ENCODE data around the gene SUMF1. TPM values are rescaled to one million over a fixed set of nuclear protein-coding genes. Genes with fewer than 3 reads are reported as not detected.

Gene SUMF1
- total and polyA plus RNA-seq, 3 donors from 2014 or later, result 18.8 to 42.6 (median 27.6) TPM

DNA sequence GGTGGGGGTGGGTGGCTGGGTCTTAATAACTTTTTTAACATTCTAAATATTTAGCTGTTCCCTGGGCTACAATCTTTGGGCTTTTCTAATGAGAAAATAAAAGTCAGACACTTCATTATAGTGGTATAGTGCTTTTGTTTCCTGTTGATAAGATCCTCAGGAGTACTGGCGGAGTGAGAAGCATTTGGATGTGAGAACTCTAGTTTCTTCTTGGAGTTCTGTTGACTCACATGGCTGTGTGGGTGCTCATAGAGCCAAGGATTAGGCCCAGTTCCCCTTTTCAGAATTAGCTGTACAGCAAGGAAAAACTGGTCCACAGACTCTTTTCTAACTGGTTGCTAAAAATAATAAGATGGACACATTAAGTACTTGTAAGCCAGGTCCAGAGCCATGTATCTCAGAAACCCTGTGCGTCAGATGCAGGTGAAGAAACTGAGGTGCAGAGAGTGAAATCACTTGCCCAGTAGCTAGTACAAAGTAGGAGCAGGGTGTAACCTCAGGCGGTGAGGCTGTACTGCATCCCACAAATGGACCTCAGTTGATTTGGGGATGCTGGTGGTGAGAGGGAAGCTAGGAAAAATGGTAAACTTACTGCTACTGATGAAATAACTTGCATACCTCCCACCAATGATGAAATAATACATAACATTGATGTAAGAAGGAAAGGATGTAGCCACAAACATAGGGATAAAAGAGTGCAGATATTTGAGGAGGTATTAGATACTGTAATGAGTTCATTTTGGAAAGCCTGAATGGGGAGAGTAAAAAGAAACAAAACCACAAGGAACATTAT is 28.4 kb upstream of the SUMF1 start:
- H3K36me3 ChIP-seq (ENCODE audit: low read depth, missing control alignments), result no peaks in the 10 kb centered on the region
- H3K27ac ChIP-seq, result peak overlapping the region; percentile 64 to 80
- H3K27me3 ChIP-seq, result no peaks in the 10 kb centered on the region
- 43 to 51% methylated on average over 3 of the region's 3 CpGs for WGBS, 2 donors
- TF ChIP-seq, protein P1, sequence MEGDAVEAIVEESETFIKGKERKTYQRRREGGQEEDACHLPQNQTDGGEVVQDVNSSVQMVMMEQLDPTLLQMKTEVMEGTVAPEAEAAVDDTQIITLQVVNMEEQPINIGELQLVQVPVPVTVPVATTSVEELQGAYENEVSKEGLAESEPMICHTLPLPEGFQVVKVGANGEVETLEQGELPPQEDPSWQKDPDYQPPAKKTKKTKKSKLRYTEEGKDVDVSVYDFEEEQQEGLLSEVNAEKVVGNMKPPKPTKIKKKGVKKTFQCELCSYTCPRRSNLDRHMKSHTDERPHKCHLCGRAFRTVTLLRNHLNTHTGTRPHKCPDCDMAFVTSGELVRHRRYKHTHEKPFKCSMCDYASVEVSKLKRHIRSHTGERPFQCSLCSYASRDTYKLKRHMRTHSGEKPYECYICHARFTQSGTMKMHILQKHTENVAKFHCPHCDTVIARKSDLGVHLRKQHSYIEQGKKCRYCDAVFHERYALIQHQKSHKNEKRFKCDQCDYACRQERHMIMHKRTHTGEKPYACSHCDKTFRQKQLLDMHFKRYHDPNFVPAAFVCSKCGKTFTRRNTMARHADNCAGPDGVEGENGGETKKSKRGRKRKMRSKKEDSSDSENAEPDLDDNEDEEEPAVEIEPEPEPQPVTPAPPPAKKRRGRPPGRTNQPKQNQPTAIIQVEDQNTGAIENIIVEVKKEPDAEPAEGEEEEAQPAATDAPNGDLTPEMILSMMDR (IDR thresholded peaks at IDR 0.05), result no peak
- no peak for TF ChIP-seq POLR2A (IDR thresholded peaks at IDR 0.05)
- intact Hi-C loops (cut with DNase I; ENCODE audit: low total_unique reads), result no loop called here
- no peak for DNase-seq
- peaks cover 20% of the 10 kb centered on the region for H3K4me1 ChIP-seq
- H3K9me3 ChIP-seq, result no peaks in the 10 kb centered on the region
- H3K4me3 ChIP-seq, result peak overlapping the region in 1 of 2 donors; percentile 83

DNA sequence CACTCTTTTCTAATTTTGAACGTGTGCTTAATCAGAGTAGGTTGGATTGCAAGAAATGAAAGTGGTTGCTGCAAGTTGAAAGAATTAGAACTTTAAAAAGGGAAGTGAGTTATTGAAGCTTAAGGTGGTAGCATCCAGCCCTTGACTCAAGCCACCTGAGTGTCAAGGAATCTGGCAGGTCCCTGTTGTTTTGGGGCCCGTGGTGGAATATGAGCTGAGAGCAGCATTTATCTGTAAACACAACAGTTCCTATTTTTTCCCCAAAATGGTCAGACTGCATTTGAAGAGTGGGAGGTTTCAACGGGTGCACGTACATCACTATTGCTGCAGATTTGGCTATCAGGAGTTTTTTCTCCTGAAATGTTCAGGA is 27.8 kb upstream of the SUMF1 start:
- Histone ChIP-seq H3K36me3 (ENCODE audit: low read depth, missing control alignments) (no peaks in the 10 kb centered on the region), H3K27me3 (no peaks in the 10 kb centered on the region), H3K4me1 (peaks cover 20% of the 10 kb centered on the region), H3K27ac (peak overlapping the region; percentile 64 to 80), H3K4me3 (peak overlapping the region; percentile 76 to 83), H3K9me3 (no peaks in the 10 kb centered on the region)
- DNase-seq, result peak; percentile 28
- TF ChIP-seq, protein P1 (IDR thresholded peaks at IDR 0.05), result no peak
- no peak for TF ChIP-seq POLR2A (IDR thresholded peaks at IDR 0.05)
- WGBS, 2 donors, result 8 to 11% methylated on average over 4 of the region's 4 CpGs
- intact Hi-C loops (cut with DNase I; ENCODE audit: low total_unique reads), result no loop called here

DNA sequence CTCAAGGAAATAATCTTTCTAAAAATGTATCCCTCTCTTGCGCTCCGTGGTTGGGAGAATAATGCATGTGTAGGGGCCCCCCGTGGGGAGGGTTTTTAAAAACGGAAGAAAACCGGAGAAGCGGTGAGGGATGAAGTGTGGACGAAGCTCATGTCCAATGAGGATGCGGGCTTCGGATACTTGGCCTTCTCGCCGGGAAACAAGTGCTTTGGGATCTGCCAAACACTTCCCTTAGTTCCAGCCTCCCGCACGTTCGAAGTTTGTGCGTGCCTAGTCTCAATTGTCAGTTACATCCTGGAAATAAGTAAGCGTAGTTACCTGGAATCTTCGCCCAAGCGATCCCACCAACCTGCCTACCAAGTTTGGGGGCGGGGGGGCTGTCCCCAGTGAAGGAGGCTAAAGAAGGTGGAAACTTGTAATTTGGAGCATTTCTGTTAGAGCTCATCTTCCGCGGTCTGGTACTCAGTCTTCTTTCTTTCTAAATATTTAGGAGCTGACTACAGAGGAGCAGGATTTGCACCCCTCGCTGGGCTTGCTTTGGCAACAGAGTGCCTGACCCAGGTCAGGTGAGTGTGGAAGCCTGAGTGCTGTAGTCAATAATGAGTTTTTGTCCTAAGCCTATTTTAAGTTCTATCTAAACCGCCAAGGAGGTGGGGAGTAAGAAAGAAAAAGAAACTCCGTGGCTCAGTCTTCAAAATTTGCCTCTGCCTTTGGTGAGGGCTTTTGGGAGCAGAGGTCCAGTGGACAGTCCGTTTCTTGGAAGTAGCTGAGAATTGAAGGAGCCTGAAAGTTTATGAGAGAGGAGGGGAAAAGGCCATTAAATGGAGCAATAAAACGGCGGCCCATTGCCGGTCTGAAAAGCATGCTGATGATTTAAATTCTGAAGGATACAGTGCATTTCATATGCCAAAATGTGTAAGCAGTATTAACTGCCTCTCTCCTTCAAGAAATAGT is 27.1 kb upstream of the SUMF1 start:
- peak overlapping the region; percentile 76 to 83 for H3K4me3 ChIP-seq
- intact Hi-C loops (cut with DNase I; ENCODE audit: low total_unique reads), result no loop called here
- peaks cover 20% of the 10 kb centered on the region for H3K4me1 ChIP-seq
- DNase-seq, result peak; percentile 63
- H3K27me3 ChIP-seq, result no peaks in the 10 kb centered on the region
- no peak for TF ChIP-seq POLR2A (IDR thresholded peaks at IDR 0.05)
- TF ChIP-seq, protein P1 (IDR thresholded peaks at IDR 0.05), result no peak
- H3K27ac ChIP-seq, result peak overlapping the region; percentile 64 to 80
- H3K36me3 ChIP-seq (ENCODE audit: low read depth, missing control alignments), result no peaks in the 10 kb centered on the region
- H3K9me3 ChIP-seq, result no peaks in the 10 kb centered on the region
- WGBS, 2 donors, result 3 to 4% methylated on average over 28 of the region's 28 CpGs

DNA sequence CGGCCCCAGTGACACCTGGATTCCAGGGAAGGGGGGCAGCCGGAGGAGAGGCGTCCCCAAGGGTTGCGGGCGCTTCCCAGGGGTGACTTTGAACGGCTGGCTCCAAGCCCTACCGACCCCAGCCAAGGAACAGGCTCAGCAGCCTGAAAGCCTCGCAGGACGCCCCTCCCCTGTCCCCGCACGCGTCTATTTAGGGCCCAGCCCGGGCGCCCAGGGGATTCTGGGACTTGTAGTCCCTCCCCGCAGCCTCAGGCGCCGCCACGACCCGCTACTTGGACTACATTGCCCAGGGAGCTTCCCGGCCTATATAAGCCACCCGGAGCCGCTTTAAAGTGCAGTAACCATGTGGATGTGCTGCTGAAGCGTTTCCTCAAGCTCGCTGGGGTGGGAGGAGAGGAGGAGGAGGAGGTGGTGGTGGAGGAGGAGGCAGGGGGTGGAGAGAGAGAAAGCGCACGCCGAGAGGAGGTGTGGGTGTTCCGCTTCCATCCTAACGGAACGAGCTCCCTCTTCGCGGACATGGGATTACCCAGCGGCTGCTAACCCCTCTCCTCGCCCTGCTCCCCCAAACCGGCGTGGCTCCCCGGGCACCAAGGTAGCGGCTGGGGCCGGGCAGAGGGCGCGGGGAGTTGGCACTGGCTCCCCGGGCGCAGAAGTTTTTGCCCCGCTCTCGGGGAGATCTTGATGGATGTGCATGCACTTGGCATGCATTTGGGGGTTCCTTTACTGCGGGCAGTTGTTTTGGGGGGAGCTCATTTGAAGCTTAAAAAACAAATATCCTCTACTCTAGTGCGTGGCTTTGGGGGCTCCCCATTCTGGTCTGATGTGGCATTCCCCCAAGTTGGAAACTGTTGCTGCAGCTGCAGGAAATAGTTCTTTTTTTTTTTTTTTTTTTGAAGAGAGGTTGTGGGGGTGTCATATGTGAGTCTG is 26.2 kb upstream of the SUMF1 start, which contains the start of gene ITPR1:
Gene ITPR1 (plus strand): TSS at position 335 of the 927 bp plus-strand sequence. CDS start 23,144 bp downstream, outside the sequence.
- H3K9me3 ChIP-seq, result no peaks in the 10 kb centered on the region
- H3K4me3 ChIP-seq, result peak within 1 kb of the TSS; percentile 76 to 83
- no peaks in the 10 kb centered on the region for H3K36me3 ChIP-seq (ENCODE audit: low read depth, missing control alignments)
- no peaks in the 10 kb centered on the region for H3K27me3 ChIP-seq
- peak; percentile 100 for TF ChIP-seq POLR2A (IDR thresholded peaks at IDR 0.05)
- TF ChIP-seq, protein P1 (IDR thresholded peaks at IDR 0.05), result peak in 1 of 3 experiments; percentile 16
- intact Hi-C loops (cut with DNase I; ENCODE audit: low total_unique reads), result no loop called here
- 0 to 1% methylated on average over 32 to 43 of the region's 47 CpGs for WGBS, 2 donors
- DNase-seq, result peak; percentile 99
- peak within 1 kb of the TSS; percentile 64 to 85 for H3K27ac ChIP-seq
- H3K4me1 ChIP-seq, result peaks cover 20% of the 10 kb centered on the region
